OCI-M2 (cell line): ENCODE results near the gene AGAP1.

Experiments used
- DNase-seq: peaks from one replicate; lab custom pipeline; 2025; ENCODE audit not compliant: unreplicated experiment; lab: John Stamatoyannopoulos, UW

Gene AGAP1

DNA sequence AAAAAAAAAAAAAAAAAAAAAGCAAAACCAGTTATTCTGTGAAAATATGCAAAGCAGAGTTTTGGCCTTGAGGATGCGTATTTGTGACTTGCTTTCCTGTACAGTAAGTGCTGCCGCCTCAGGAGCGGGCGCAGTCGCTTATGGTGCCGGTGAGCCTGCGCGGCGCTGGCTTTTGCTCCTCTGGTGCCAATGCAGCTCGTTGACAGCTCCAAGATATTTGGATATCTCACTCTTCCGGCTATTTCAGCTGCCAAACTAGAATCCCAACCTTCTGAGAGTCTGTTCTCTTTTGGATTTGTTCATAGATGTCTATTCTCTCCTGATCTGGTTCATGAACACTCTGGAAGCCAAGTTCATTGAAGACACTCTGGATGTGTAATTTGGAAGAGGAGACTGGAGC lies 184.1 kb downstream of the AGAP1 start:
- DNase-seq: no peak

DNA sequence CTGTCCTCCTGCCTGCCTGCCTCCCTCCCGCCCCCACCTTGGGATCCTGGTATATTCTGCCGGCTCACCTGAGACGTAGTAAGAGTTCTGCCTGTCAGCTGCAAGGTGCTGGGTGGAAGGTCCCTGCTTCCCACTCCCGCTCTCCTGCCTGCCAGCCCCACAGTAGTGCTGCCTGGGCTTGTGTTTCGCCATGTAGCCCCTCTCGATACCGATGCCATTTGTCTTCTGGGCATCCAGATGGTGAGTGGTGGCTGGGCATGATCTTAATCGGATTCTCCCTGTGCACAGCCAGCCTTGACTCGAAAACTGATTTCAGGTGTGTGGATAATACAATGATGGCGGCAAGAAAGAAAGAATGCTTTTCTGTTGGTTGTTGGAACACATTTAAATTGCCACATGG lies 184.9 kb downstream of the AGAP1 start:
- DNase-seq: no peak

GRCh38 chr2:235679471-235679870 lies 185.6 kb downstream of the AGAP1 start:
- no peak for DNase-seq

GRCh38 chr2:235685024-235685721 lies 191.3 kb downstream of the AGAP1 start:
- DNase-seq: no peak

GRCh38 chr2:235688511-235689426 lies 194.9 kb downstream of the AGAP1 start:
- DNase-seq: no peak

DNA sequence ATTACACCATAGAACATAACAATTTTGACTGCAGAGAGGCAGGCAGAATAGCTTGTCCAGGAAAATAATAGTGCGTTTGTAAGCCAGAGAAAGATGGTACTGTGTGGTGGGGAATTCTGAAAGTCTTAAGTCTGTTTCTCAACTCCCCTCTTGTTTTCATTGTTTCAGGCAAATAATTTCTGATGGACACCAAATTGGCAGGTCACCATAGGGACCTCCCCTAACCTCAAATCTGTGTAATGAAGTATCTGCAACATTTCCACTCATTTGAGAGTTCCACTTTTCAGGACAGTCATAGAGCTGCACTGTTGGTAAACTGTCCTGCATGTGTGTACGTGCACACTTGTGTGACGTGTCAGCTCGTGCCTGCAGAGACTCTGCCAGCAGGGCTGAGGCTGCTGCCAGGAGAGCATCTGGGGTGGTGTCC lies 195.6 kb downstream of the AGAP1 start:
- no peak for DNase-seq

- no peak for DNase-seq
Observed at GRCh38 chr2:235690082-235690808, 196.4 kb downstream of the AGAP1 start.

DNA sequence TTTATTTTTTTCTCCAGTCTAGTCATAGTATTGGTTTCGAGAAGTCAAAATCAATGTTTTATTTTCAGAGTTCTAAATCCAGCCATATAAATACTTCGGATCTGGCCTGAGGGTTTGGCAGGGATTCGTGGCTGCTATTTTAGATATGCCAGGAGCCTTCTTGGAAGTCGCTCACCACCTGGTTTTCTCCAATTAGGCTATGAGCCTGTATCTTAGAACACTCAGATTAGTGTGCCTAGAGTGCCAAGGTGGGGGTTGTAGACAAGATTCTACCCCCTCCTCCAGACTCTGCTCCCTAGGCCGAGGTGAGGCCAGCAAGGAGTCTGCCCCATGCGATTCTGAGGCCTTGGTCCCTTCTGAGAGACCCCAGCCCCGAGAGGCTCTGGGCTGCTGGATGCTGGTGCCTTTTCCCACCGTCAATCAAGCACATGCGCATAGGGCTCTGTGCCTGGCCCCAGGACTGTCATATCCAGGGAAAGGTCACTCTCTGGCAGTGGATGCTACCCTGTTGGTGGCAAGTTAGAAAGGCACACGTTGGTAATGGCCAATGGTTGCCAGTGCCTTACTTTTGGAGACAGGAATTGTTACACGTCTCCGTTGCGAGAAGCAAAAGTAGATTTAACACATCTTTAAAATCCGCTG lies 197.1 kb downstream of the AGAP1 start:
- no peak for DNase-seq

DNA sequence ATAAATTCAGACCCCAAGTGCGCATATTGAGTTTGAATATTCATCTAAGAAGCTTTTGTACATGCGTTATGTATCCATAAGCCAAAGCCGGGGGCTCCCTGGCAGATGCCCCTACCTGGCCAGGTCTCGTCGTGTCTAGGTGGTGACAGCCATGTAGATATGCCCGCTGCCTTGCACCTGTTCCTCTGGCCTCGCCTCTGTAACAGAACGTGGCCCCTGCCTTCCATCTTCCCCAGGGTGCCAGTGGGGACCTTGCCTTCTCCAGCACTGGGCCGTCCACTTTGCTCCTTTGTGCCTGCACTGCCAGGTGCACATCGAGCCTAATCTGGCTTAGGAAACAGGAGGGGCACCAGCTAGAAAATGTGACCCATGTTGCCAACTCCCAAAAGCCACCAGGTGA lies 198.2 kb downstream of the AGAP1 start:
- no peak for DNase-seq

- DNase-seq: no peak
Observed at GRCh38 chr2:235692671-235693171, 198.9 kb downstream of the AGAP1 start.

- no peak for DNase-seq
Observed at GRCh38 chr2:235693279-235693678, 199.4 kb downstream of the AGAP1 start.

- no peak for DNase-seq
Observed at GRCh38 chr2:235694721-235695601, 201.1 kb downstream of the AGAP1 start.

DNA sequence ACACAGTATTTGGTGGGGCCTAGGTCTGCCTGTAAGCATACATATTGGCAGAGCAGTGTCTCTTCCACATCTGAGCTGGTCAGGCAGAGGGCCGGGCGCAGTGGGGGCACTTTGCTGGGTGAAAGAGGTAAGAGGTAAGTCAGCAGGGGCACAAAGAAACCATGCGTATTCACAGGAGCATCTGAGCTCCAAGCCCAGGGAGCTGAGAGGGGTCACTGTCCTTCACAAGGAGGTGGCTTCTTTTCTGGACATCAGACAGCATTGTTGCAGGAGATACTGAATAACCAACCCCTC lies 201.7 kb downstream of the AGAP1 start:
- DNase-seq: no peak

- no peak for DNase-seq
Observed at GRCh38 chr2:235697041-235697440, 203.2 kb downstream of the AGAP1 start.

DNA sequence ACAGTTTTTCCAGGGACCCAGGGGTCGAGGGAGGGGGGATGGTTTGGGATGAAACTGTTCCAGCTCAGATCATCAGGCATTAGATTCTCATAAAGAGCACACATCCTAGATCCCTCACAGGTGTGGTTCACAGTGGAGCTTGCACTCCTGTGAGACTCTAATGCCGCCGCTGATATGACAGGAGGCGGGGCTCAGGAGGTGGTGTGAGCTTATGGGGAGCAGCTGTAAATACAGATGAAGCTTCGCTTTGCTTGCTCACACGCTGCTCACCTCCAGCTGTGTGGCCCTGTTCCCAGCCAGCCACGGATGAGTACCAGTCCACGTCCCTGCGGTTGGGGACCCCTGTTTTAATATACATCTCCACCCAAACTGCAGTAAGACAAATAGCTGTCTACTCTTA lies 204.2 kb downstream of the AGAP1 start:
- DNase-seq: no peak

DNA sequence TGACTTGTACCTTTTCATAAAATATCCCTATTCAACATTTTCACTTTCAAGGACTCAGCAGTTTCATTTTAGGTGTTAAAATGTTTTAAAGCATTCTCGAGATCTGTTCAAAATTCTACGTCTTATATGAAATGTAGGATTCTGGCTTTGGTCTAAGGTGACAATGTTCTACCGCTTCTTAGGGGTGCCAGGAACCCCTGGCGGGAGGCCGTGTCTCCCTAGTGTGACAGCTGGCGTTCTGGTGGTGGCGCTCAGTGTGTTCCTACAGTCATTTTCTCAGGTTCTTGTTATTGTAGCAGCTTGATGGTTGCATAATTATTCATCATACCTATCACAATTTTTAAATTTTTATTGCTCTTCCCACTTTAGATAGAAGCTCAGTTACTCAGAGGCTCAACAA lies 204.6 kb downstream of the AGAP1 start:
- no peak for DNase-seq

DNA sequence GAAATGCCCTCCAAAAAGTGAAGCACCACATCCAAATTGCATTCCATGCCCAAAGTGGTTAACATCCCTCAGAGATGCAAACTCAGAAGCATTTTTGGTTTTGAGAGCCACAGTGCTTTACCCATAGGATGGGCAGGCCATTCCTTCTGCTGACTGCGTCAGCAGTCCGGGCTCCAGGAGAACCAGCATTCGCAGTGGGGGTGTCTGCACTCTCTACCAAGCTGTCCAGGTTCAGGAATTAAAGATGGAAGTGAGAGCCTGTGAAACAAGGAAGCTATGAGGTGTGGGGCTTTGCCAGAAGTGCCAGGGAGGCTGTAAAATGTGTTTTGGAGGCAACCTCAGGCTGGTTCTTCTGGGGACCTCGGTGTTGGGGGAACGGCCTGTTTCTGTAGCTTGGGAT lies 205.7 kb downstream of the AGAP1 start:
- no peak for DNase-seq

DNA sequence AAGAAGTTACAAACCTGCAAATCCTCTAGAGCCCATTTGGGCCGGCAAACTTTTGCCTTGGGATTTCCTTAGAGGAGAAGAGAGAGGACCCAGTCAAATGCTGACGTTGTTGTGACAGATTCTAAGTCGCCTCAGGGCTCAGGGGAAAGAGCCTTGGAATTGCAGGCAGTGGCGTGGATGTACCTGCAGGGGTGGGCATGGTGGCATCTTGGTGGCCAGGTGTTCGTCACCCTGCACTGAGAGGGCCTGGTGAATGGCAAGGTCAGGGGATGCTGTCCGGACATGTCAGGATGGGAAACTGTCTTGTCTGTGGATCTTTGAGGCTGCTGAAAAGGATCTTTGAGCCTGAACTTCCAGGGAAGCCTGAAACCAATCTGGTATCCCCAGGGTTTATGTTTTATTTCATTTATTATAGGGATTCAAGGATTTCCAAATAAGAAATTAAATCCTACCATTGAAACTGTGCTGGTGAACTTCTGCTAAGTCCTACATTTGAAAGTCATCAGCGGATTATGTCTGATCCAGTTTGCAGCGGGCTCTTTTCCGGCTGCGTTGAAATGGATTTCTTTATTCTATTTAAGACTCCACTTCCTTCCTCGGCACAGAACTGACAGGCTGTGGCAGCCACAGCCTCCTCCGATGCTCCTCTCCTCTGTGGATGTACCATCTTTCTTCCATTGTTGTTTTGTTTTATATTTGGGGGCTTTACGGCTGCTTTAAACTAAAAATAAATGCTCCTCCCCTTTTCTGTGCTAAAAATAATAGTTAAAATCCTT lies 207.6 kb downstream of the AGAP1 start:
- no peak for DNase-seq

DNA sequence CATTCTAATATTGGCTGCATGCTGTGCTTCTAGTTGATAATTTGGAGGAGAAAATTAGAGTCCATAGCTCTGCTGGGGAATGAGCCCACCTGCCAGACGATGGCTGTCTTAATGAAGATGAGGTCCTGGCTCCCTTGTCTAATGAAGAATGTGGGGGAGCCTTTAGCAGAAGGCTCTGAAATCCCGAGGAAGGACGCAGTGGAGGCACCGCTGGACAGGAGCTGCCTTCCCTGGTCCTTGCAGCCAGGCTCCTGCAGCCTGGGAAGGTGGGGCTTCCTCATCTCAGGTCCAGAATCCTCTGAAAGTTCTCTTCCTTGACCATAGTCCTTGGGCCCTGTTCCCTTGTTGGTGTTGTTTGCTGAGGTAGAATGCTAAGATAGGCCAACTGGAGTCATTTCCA lies 208.3 kb downstream of the AGAP1 start:
- DNase-seq: no peak
